ENCODE results near the gene IFI35. TPM values are rescaled to one million over a fixed set of nuclear protein-coding genes. Genes with fewer than 3 reads are reported as not detected.

IFI35 gene
- total and polyA plus RNA-seq, 9 of the 15 experiments (the other 6 are each of a cell fraction or from before 2014, with no cell fraction given): 4.4 to 13.1 (median 10.2) TPM

- TF ChIP-seq RB1 (IDR thresholded peaks at IDR 0.05; ENCODE audit: low read depth): peak; percentile 32; the same call in 1 of the 2 replicates
- peak; percentile 46; the same call in 1 of the 2 replicates for TF ChIP-seq ZNF589 (CRISPR knock-in tag; IDR thresholded peaks at IDR 0.05; ENCODE audit: low read depth)
- 0 out of 4 replicates have a peak, but pooled peaks of 1 of the 2 experiments have one; percentile 22 for TF ChIP-seq KDM4B (IDR thresholded peaks at IDR 0.05; ENCODE audit: borderline replicate concordance in 2 of 2, low read depth in 1 of 2)
- TF ChIP-seq MITF (IDR thresholded peaks at IDR 0.05): no peak
- TF ChIP-seq TAF15 (IDR thresholded peaks at IDR 0.05; ENCODE audit: low read depth, low read length): no peak
- TF ChIP-seq HDAC2 (IDR thresholded peaks at IDR 0.05): peak; percentile 73
- TF ChIP-seq CC2D1A (IDR thresholded peaks at IDR 0.05): 0 out of 2 replicates have a peak, but pooled peaks have one; percentile 43
- TF ChIP-seq ATF2 (CRISPR knock-in tag; IDR thresholded peaks at IDR 0.05): no peak
- TF ChIP-seq STAG1 (CRISPR knock-in tag; IDR thresholded peaks at IDR 0.05; ENCODE audit: borderline replicate concordance): no peak
- TF ChIP-seq MAX (CRISPR knock-in tag; IDR thresholded peaks at IDR 0.05): peak; percentile 87
- no peak for TF ChIP-seq TCF15 (CRISPR knock-in tag; IDR thresholded peaks at IDR 0.05)
- TF ChIP-seq MYNN (IDR thresholded peaks at IDR 0.05): peak; percentile 17; the same call in 1 of the 2 replicates
- no peak for TF ChIP-seq MYNN (CRISPR knock-in tag; IDR thresholded peaks at IDR 0.05)
- peak; percentile 60; the same call in 1 of the 2 replicates for TF ChIP-seq TFAP4 (CRISPR knock-in tag; IDR thresholded peaks at IDR 0.05; ENCODE audit: borderline replicate concordance)
- TF ChIP-seq STAT5B (CRISPR knock-in tag; IDR thresholded peaks at IDR 0.05): no peak
- TF ChIP-seq ZNF592 (IDR thresholded peaks at IDR 0.05): peak; percentile 12; the same call in 1 of the 2 replicates
- no peak for TF ChIP-seq BDP1 (IDR thresholded peaks at IDR 0.05; ENCODE audit: insufficient read depth, insufficient read length)
- TF ChIP-seq EP400 (IDR thresholded peaks at IDR 0.05): peak; percentile 94
- TF ChIP-seq ZBTB17 (CRISPR knock-in tag; IDR thresholded peaks at IDR 0.05): no peak
- TF ChIP-seq MIER1 (IDR thresholded peaks at IDR 0.05; ENCODE audit: low read depth): no peak
Observed at GRCh38 chr17:42964161-42964932, 42.2 kb upstream of the IFI35 start, which contains the start of gene AARSD1 (continued).
